Muscle layer of duodenum (tissue), 2 donors: ENCODE measurements around the gene CLTCL1.

ENCODE experiments used
- H3K27ac ChIP-seq: one replicate; pipeline ENCODE4 v1.7.0; 2013; ENCODE audit warnings: mild to moderate bottlenecking, low read length
- H3K27me3 ChIP-seq: one replicate; pipeline ENCODE4 v1.7.0; 2013; ENCODE audit warnings: low read depth, mild to moderate bottlenecking, control low read depth, low read length
- H3K36me3 ChIP-seq, 2 donors: one replicate each; pipeline ENCODE4 v1.7.0; 2013; ENCODE audit warnings: low read length in 2 of 2, control low read depth in 1 of 2, mild to moderate bottlenecking in 1 of 2; ENCODE audit not compliant: insufficient read depth in 2 of 2, control insufficient read depth in 1 of 2
- H3K4me1 ChIP-seq, 2 donors: one replicate each; pipeline ENCODE4 v1.7.0; 2013; ENCODE audit warnings: low read length in 2 of 2, mild to moderate bottlenecking in 2 of 2, control low read depth in 1 of 2, moderate library complexity in 1 of 2; ENCODE audit not compliant: insufficient read depth in 2 of 2, control insufficient read depth in 1 of 2
- H3K4me3 ChIP-seq, 2 donors: one replicate each; pipeline ENCODE4 v1.7.0; 2013; ENCODE audit warnings: low read length in 2 of 2, low read depth in 1 of 2, mild to moderate bottlenecking in 1 of 2
- H3K9me3 ChIP-seq, 2 donors: one replicate each; pipeline ENCODE4 v1.7.0; 2013; ENCODE audit warnings: low read length in 2 of 2, control low read depth in 1 of 2, mild to moderate bottlenecking in 1 of 2; ENCODE audit not compliant: control insufficient read depth in 1 of 2
- donor health status: healthy.

CLTCL1 gene

DNA sequence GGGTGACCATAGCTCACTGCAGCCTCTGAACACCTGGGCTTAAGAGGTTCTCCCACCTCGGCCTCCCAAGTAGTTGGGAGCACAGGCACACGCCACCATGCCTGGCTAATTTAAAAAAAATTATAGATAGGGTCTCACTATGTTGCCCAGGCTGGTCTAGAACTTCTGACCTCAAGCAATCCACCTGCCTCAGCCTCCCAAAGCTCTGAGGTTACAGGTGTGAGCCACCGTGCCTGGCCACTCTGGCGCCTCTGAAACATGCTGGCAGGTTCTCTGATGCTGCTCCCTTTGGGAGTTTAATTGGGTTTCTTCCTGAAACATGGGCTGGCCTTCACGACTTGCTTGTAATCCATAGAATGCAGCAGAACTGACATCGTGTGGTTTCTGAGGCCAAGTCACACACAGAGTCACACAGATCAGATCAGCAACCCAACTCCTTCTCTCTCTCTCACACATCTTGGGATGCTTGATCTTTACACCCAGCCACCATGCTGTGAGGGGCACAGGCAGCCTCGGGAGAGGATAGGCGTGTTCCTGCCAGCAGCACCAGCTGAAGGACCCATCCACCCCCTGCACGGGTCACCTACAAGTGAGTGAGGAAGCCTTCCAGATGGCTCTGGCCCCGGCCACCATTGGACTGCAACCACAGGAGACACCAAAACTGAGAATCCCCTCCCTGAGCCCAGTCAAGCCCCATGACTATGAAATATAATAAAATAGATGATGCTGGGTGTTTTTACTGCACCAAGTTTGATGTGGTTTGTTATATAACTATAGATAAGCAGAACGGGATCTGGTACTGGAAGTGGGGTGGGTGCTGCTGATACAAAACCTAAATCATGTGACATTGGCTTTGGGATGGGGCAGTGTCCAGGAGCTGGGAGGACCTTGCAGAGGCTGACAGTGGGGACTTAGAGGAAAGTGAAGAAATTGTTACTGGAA lies 138.3 kb downstream of the CLTCL1 start:
- H3K27me3 ChIP-seq: peaks cover 25% of the 10 kb centered on the region

DNA sequence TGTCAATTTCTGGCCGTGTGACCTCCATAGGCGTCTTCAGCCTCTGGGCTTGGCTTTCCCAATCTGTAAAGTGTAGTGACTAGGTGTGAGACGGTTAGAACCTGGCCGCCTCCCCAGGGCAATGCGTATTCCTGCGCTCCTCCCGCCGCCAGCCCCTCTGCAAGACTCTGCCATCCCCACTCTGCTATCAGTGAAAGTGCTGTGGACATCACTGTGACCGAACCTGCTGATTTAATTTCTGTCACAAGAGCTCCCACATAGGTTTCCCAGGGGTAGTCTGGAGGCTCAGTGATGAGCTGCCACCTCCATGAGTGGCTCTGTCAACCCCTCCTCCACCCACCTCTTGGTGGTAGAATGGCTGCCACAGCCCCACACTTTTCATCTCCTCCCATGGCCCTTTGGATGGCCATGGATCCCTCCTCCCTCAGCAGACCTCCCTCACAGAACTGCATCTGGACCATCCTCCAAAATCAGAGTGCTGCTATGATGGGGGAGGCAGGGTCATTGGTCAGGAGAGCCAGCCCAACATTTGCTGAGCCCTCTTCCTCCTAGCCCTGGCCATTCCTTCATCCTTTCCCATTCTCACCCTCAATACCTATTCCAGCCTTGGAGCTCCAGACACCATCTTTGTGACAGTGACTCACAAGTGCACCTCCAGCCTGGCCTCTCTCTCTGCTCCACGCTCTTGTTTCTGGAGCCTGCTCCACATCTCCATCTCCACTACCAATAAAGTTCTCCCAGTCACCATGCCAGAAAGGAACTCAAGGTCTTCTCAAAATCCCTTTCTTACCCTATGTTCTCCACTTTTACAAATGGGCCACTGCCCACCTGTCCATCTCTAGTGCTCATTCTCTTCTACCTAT lies 140.0 kb downstream of the CLTCL1 start:
- peaks cover 26% of the 10 kb centered on the region for H3K27me3 ChIP-seq
- H3K36me3 ChIP-seq: no peaks in the 10 kb centered on the region
- peaks cover 0 to 3% of the 10 kb centered on the region in 2 donors for H3K9me3 ChIP-seq
- no peak overlapping the region for H3K4me3 ChIP-seq
- no peak overlapping the region for H3K27ac ChIP-seq
- H3K4me1 ChIP-seq: peaks cover 0 to 10% of the 10 kb centered on the region in 2 donors

More for the DNA sequence above, 138.3 kb downstream of the CLTCL1 start:
- H3K4me1 ChIP-seq: peaks cover 0 to 10% of the 10 kb centered on the region in 2 donors
- no peak overlapping the region for H3K4me3 ChIP-seq
- H3K36me3 ChIP-seq: no peaks in the 10 kb centered on the region
- H3K27ac ChIP-seq: no peak overlapping the region
- peaks cover 0 to 3% of the 10 kb centered on the region in 2 donors for H3K9me3 ChIP-seq

DNA sequence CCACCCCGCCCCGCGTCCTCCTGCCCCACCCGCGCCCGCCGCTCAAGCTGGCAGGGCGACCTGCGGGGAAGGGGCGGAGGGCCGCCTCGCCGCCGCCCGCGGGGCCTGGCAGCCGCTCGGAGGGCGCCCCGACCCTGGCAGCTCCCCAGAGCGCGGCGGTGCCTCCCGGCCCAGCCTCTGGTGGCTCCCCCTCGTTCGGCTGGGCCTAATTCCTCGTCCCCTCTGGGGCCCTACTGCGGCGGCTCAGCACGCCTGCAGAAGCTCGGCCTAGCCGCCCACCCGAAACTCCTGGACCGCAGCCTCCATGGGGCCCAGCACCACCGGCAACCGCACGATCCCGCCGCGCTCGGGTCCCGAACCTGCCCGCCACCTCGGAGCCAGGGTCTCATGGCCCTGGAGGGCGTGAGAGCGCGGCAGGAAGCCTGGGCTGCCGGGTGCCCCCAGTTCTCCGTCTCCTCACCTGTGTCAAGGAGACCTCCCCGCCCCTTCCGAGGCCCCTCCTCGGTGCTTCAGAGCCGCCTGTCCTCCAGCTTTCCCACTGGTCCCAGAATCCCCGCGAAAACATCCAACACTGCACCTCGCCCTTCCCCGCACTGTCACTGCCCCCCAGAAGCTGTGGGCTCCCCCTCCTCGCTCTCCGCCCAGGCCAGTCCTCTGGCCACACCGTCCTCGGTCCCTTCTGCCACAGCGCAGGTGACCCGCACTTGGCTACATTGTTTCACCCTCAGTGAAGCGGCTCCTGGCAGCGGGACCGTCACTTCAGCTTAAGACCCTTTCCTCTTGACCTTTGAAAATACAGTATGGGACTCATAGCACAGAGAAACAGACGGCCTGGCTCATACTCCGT lies 140.8 kb downstream of the CLTCL1 start:
- Histone ChIP-seq H3K4me3 (no peak overlapping the region), H3K36me3 (no peaks in the 10 kb centered on the region), H3K27me3 (peaks cover 26% of the 10 kb centered on the region), H3K9me3 (peaks cover 0 to 3% of the 10 kb centered on the region in 2 donors), H3K4me1 (peaks cover 0 to 10% of the 10 kb centered on the region in 2 donors), H3K27ac (no peak overlapping the region)

DNA sequence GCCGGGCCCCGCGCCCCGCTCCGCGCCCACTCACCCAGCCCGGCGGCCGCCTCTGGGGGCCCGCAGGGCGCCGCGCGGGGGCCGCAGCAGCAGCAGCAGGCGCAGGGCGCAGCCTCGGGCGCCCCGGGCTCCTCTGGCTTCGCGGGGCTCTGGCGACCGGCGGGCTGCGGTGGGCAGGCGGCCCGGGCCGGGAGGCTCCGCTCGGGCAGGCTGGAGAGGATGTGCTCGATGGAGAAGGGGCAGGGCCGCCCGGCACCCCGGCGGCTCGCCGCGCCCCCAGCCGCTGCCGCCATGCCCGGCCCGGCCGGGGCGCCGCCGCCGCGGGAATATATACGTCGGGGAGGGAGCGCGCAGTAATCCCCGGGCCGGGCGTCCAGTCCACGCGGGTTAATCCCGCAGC lies 141.5 kb downstream of the CLTCL1 start, which contains the start of gene GSC2:
GSC2 (minus strand) TSS at position 302 of the 400 bp plus-strand sequence; CDS start at position 293, 9 bp downstream.
- no peaks in the 10 kb centered on the region for H3K36me3 ChIP-seq
- peaks cover 26% of the 10 kb centered on the region for H3K27me3 ChIP-seq
- H3K4me1 ChIP-seq: peaks cover 0 to 10% of the 10 kb centered on the region in 2 donors
- peak within 1 kb of the TSS in 1 of 2 donors; percentile 51 for H3K4me3 ChIP-seq
- no peak within 1 kb of the TSS for H3K27ac ChIP-seq
- H3K9me3 ChIP-seq: peaks cover 0 to 3% of the 10 kb centered on the region in 2 donors

DNA sequence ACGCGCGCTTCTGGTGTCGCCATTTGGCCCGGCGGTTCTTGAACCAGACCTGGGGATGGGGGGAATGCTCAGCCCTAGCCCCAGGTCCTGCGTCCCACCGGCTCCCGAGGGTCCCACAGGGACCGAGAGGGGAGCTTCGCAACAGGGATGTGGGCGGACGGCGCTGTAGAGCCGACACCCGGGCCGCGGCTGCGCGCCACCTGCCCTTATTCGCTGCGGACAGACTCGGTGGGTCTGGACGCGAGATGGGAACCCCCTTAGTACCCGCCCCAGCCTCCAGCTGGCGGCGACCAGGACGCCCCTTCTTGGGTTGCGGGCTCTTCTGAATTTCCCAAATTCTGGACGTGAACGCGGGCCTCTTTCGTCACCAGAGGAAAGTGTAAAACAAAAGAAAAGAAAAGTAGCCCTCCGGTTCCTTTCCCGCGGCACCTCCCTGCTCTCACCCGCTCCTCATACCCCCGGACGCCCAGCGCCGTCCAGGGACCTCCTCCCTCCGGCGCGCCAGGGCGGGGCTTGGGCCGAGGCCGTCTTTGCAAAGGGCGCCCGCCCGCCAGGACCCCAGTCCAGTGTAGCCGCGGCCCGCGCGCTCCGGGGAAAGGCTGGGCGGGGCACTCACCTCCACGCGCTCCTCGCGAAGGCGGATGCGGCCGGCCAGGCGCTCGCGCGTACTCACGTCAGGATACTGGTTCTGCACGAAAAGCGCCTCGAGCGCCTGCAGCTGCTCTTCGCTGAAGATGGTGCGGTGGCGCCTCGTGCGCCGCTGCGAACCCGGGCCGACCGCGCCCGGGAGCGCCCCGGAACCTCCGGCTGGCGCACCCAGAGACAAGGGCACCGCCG lies 142.3 kb downstream of the CLTCL1 start:
- Histone ChIP-seq H3K4me1 (peaks cover 0 to 10% of the 10 kb centered on the region in 2 donors), H3K4me3 (peak overlapping the region in 1 of 2 donors; percentile 51), H3K36me3 (peaks cover 0 to under 1% of the 10 kb centered on the region in 2 donors), H3K27ac (no peak overlapping the region), H3K27me3 (peaks cover 26% of the 10 kb centered on the region), H3K9me3 (peaks cover 0 to 3% of the 10 kb centered on the region in 2 donors)

DNA sequence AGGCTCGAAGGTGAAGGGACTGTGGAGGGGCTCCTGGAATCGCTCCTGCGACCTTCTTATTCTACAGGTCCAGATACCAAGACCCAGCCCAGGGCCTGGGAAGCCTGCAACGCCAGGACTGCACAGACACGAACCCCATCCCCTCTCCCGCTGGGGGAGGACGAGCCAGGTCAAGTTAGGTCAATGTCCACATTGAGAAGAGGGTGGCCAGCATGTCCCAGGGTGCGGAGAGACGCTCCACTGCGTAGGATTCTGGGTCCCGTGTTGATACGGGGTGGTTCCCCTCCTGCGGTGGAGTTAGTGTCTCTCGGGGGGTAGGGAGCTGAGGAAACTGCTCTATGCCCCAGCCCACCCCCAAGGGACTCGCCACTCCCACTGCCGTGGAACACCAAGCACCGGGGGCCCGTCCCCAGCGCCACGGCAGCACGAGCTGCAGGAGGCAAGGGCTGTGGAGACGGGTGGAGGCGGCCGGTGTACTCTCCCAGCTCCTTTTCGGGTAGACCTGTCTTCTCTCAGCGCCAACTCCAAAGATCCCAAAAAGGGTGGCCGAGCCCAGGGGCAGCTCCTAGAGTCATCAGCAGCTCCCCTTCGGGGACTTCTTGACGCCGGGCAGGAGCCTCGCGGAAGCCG lies 143.0 kb downstream of the CLTCL1 start:
- Histone ChIP-seq H3K36me3 (peaks cover 0 to 2% of the 10 kb centered on the region in 2 donors), H3K4me3 (peak overlapping the region in 1 of 2 donors; percentile 51), H3K4me1 (peaks cover 0 to 15% of the 10 kb centered on the region in 2 donors), H3K27me3 (peaks cover 26% of the 10 kb centered on the region), H3K9me3 (peaks cover 0 to 3% of the 10 kb centered on the region in 2 donors), H3K27ac (no peak overlapping the region)

DNA sequence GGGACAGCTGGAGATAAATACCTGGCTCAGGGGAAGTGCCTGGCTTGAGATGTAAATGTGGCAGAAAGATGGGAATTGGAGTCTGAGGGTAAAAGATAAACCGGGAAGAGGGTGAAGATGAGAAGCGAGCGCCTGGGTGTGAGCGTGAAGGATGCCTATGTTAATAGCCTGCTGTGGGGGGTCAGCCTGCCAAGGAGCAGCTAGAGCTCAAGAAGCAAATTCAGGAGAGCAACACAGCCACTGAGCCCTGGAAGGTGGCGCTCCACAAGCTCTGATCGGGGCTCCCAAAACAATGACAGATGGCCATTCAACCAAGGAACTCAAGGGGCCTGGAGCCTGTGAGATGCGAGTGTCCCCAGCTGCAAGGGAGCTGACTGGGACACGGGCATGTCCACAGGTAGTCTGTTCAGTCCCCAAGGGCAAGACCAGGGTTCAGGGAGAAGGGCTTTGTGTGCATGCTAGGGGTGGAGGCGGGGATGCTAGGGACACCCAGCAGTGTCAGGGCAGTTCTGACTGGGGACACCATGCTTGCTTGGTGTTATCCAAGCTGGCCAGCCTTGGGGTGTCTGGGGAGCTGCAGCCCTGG lies 144.2 kb downstream of the CLTCL1 start:
- Histone ChIP-seq H3K4me1 (peaks cover 0 to 20% of the 10 kb centered on the region in 2 donors), H3K27ac (no peak overlapping the region), H3K9me3 (peaks cover 0 to 3% of the 10 kb centered on the region in 2 donors), H3K27me3 (peaks cover 26% of the 10 kb centered on the region), H3K36me3 (peaks cover 2 to 4% of the 10 kb centered on the region in 2 donors), H3K4me3 (no peak overlapping the region)

DNA sequence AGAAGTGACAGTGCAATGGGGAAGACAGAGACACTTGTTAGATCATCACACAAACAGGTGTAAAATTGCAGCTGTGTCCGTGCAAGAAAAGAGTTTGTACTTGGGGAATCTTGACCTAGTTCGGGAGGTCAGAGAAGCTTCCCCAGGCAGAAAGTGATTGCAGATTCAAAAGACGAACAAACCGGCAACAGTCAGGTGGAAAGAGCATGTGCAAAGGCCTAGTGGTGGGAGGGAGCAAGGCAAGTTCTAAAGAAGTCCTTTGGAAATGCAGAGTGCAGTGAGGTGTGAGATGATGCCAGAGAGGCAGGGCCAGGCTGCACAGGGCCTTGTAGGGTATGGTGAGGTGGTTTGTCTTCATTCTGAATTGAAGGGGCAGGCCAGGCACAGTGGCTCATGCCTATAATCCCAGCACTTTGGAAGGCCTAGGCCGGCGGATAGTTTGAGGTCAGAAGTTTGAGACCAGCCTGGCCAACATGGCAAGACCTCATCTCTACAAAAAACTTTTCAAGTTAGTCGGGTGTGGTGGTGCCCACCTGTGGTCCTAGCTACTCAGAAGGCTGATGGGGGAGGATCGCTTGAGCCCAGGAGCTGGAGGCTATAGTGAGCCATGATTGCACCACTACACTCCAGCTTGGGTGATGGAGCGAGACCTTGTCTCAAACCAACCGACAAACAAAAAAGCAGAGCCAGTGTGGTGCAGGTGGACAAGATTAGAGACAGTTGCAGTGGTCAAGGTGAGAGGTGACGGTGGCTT lies 145.1 kb downstream of the CLTCL1 start:
- H3K4me1 ChIP-seq: peaks cover 0 to 20% of the 10 kb centered on the region in 2 donors
- no peak overlapping the region for H3K4me3 ChIP-seq
- H3K27ac ChIP-seq: no peak overlapping the region
- peaks cover 17% of the 10 kb centered on the region for H3K27me3 ChIP-seq
- peaks cover 7 to 10% of the 10 kb centered on the region in 2 donors for H3K36me3 ChIP-seq
- H3K9me3 ChIP-seq: peaks cover 0 to under 1% of the 10 kb centered on the region in 2 donors

DNA sequence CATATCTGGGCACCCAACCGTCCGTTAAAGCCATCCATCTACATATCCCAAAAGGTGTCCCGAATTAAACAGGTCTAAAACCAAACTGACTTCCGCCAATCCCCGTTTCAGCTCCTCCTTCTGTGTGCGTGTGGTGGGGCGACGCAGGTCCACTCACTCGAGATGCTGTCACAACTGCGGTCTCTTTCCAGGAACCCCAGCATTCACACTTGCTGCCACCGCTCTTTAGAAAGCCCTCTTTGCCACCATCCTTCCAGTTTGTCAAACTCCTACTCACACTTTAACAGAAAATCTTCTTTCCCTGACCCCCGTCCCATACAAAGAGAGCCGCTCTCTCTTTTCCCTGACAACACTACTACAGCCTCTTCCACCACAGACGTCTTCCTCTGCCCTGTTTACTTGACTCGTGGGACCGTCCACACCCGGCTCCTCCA lies 147.5 kb downstream of the CLTCL1 start:
- peaks cover 31 to 35% of the 10 kb centered on the region in 2 donors for H3K36me3 ChIP-seq

More for the DNA sequence above, 147.5 kb downstream of the CLTCL1 start:
- H3K9me3 ChIP-seq: no peaks in the 10 kb centered on the region
- peak overlapping the region; percentile 89 for H3K27ac ChIP-seq
- peaks cover 8% of the 10 kb centered on the region for H3K27me3 ChIP-seq
- H3K4me3 ChIP-seq: peak overlapping the region; percentile 87 to 95
- peaks cover 0 to 12% of the 10 kb centered on the region in 2 donors for H3K4me1 ChIP-seq
